Tibial nerve (tissue), 4 donors: ENCODE data around the gene TPRKB.

ENCODE experiments used
- EP300 ChIP-seq, 2 donors: sonication (generic); formaldehyde crosslinking; IDR thresholded peaks; one replicate each; pipeline ENCODE4 v1.6.1; 2017; ENCODE audit warnings: antibody characterized with exemption in 2 of 2, mild to moderate bottlenecking in 1 of 2
- POLR2A ChIP-seq, 2 donors: fragments of 450-650 bp; IDR thresholded peaks; one replicate each; pipeline ENCODE4 v1.6.1; 2017; ENCODE audit warnings: antibody characterized with exemption in 2 of 2, mild to moderate bottlenecking in 2 of 2, moderate library complexity in 2 of 2
- TF ChIP-seq, protein P1 (sequence below), 5 experiments: fragments of 200-600 bp in 3 of 5; fragments of 450-650 bp in 2 of 5; sonication (generic) in 3 of 5; IDR thresholded peaks; one replicate each; pipeline ENCODE4 v1.5.1; 2016 to 2019; ENCODE audit warnings: antibody characterized with exemption in 5 of 5, mild to moderate bottlenecking in 3 of 5, moderate library complexity in 2 of 5

GRCh38 chr2:73705091-73705490 is 32.1 kb downstream of the TPRKB start:
- TF ChIP-seq, protein P1, sequence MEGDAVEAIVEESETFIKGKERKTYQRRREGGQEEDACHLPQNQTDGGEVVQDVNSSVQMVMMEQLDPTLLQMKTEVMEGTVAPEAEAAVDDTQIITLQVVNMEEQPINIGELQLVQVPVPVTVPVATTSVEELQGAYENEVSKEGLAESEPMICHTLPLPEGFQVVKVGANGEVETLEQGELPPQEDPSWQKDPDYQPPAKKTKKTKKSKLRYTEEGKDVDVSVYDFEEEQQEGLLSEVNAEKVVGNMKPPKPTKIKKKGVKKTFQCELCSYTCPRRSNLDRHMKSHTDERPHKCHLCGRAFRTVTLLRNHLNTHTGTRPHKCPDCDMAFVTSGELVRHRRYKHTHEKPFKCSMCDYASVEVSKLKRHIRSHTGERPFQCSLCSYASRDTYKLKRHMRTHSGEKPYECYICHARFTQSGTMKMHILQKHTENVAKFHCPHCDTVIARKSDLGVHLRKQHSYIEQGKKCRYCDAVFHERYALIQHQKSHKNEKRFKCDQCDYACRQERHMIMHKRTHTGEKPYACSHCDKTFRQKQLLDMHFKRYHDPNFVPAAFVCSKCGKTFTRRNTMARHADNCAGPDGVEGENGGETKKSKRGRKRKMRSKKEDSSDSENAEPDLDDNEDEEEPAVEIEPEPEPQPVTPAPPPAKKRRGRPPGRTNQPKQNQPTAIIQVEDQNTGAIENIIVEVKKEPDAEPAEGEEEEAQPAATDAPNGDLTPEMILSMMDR (IDR thresholded peaks at IDR 0.05), result no peak
- TF ChIP-seq POLR2A (IDR thresholded peaks at IDR 0.05) (no peak), EP300 (IDR thresholded peaks at IDR 0.05) (no peak)
